Retinal pigment epithelial cell (primary cell): ENCODE data around the gene KCNC4.

Source experiments
- DNase-seq: peaks from one replicate; pipeline ENCODE4 v3.0.0-alpha.2; 2010; ENCODE audit warnings: low read depth
- H3K4me3 ChIP-seq: 2 replicates; pipeline ENCODE4 v1.5.1; 2011; ENCODE audit warnings: mild to moderate bottlenecking, low read length, control low read depth, moderate library complexity
- TF ChIP-seq, protein P1 (sequence below): conservative IDR thresholded peaks from 2 replicates; pipeline ENCODE4 v1.5.1; 2011; ENCODE audit warnings: low read depth, low read length, control low read depth, inconsistent platforms

KCNC4 gene

GRCh38 chr1:110225756-110226404 is 15.8 kb downstream of the KCNC4 start:
- no peak for DNase-seq
- TF ChIP-seq, protein P1, sequence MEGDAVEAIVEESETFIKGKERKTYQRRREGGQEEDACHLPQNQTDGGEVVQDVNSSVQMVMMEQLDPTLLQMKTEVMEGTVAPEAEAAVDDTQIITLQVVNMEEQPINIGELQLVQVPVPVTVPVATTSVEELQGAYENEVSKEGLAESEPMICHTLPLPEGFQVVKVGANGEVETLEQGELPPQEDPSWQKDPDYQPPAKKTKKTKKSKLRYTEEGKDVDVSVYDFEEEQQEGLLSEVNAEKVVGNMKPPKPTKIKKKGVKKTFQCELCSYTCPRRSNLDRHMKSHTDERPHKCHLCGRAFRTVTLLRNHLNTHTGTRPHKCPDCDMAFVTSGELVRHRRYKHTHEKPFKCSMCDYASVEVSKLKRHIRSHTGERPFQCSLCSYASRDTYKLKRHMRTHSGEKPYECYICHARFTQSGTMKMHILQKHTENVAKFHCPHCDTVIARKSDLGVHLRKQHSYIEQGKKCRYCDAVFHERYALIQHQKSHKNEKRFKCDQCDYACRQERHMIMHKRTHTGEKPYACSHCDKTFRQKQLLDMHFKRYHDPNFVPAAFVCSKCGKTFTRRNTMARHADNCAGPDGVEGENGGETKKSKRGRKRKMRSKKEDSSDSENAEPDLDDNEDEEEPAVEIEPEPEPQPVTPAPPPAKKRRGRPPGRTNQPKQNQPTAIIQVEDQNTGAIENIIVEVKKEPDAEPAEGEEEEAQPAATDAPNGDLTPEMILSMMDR = no peak
- no peak overlapping the region for H3K4me3 ChIP-seq

GRCh38 chr1:110227774-110228173 is 17.7 kb downstream of the KCNC4 start:
- TF ChIP-seq, protein P1 = no peak
- H3K4me3 ChIP-seq = no peak overlapping the region
- DNase-seq = no peak

DNA sequence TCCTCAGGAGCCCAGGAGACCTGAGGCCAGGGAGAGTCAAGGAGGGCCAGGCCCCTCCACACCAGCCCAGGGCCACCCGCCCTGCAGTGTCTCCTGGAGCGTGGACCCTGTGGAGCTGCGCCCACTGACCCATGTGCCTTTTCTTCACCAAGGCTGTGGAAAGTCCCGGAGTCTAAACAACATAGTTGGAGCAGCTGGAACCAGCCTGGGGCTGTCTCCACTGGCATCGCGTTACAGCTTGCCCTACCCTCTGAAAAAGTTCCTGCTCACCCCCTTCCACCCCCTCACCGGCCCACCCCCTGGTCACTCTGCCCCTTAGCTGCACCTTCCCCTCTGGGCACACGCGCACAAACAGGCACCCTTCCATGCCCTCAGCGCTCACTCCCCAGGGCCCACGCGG is 18.3 kb downstream of the KCNC4 start:
- TF ChIP-seq, protein P1 = no peak
- H3K4me3 ChIP-seq = no peak overlapping the region
- DNase-seq = no peak

DNA sequence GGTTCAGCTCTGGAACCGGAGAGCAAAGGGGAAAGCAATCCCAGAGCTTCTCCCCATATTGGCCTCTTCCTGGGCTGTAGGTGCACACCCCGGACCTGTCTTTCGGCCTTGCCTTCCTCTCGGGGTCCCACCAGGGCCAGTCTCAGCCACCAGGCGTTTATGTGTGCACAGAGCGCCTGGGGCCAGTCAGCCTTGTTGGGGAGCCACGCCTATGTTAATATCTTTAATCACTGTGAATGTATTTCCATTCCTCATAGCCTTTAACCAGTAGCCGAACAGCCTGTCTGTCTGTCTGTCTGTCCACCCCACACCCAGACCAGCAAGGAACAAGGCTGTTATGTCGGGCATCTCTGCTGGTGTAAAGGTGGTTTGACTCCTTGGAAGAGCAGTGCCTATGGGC is 18.8 kb downstream of the KCNC4 start:
- TF ChIP-seq, protein P1 = no peak
- no peak overlapping the region for H3K4me3 ChIP-seq
- no peak for DNase-seq

DNA sequence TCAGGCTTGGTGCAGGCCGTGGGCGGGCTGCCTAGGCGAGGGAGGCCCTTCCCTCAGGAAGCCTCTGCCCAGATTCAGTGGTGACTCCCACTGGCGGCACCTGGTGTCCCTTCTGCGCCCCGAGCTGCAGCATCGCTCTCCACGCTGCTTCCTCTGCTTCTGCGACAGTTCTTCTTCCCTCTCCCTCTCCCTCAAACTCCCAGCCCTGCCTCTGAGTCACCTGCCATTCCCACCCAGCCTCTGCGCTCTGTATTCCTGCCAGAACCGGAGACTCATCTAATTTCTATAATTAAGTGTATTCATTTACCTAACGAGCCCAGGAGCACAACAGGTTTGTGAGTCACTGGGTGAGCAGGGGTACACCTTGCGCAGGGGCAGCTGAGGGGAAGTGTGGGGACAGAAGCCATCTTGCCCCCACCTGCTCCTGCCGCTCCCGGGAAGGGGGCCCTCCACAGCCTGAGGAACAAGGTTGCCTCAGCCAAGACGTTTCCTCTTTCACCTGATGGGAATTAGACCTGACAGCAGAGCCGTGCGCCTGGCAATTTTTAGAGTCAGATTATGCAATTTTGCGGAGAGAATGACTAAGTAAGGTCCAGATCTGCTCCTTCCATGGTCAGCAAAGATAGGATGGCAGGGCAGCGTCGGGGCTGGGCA is 19.4 kb downstream of the KCNC4 start:
- DNase-seq = no peak
- TF ChIP-seq, protein P1 = no peak

DNA sequence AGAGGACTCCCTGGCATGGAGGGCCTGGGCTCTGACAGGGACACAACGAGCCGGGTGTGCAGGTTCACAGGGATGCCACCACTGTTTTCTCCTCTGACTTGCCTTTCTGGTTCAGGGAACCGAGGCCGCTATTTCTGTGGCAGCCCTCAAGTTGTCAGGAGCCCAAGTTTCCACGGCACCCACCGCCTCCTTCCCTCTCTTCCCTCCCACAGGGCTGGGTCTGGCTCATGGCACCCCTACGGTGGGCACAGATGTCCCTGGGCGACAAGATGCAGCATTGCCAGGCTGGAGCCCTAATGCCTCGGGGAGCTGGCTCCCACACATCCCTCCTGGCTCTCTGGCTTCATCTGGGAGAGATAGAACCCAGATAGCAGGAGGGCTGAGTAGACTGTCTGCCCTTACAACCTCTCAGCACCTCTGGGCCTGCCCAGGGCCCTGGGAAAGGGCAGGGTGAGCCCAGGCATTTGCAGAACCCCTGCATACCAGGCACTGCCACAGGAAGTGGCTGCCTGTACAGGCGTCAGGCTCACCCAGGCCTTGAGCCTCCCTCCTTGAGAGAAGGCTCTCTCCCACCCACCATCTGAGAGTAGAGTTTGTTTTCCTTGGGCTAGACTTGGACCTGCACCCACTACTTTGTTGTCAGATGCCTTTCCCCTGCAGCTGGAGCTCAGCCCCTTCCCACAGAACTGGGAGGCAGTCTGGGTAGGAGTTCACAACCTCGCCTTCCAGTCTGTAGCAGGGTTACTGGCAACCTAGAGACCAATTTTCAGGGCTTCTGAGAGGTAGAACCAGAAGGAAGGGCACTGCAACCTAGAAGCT is 20.5 kb downstream of the KCNC4 start:
- no peak for DNase-seq
- H3K4me3 ChIP-seq = no peak overlapping the region
- TF ChIP-seq, protein P1 = no peak

More for the DNA sequence above, 19.4 kb downstream of the KCNC4 start:
- H3K4me3 ChIP-seq = no peak overlapping the region
